ACC112 (cell line): ENCODE results near the gene CACNA2D2.

Experiments used
- H2AFZ ChIP-seq: fragments of 200-600 bp; sonication (generic); one replicate; pipeline ENCODE4 v1.6.0; 2017; ENCODE audit warnings: antibody characterized with exemption, low read length; ENCODE audit not compliant: unreplicated experiment
- H3K27ac ChIP-seq: fragments of 200-600 bp; sonication (generic); 2 replicates; pipeline ENCODE4 v1.5.1; 2014; ENCODE audit warnings: low read depth, mild to moderate bottlenecking, antibody characterized with exemption, low read length, moderate library complexity
- H3K27me3 ChIP-seq: fragments of 200-600 bp; sonication (generic); 2 replicates; pipeline ENCODE4 v1.6.1; 2014; ENCODE audit warnings: mild to moderate bottlenecking, antibody characterized with exemption, low read length, moderate library complexity, mixed read lengths; ENCODE audit not compliant: insufficient read depth
- H3K36me3 ChIP-seq: fragments of 200-600 bp; sonication (generic); 2 replicates; pipeline ENCODE4 v1.6.1; 2016; ENCODE audit warnings: mild to moderate bottlenecking, antibody characterized with exemption, low read length, moderate library complexity, mixed read lengths; ENCODE audit not compliant: insufficient read depth
- H3K4me1 ChIP-seq: fragments of 200-600 bp; sonication (generic); one replicate; pipeline ENCODE4 v1.6.1; 2016; ENCODE audit warnings: low read length, mixed read lengths; ENCODE audit not compliant: insufficient read depth, unreplicated experiment, control insufficient read depth
- H3K4me3 ChIP-seq: fragments of 200-600 bp; sonication (generic); 2 replicates; pipeline ENCODE4 v1.5.1; 2014; ENCODE audit warnings: mild to moderate bottlenecking, low read depth, low read length
- H3K79me2 ChIP-seq: fragments of 200-600 bp; sonication (generic); one replicate; pipeline ENCODE4 v1.6.0; 2016; ENCODE audit warnings: low read length; ENCODE audit not compliant: control insufficient read depth, unreplicated experiment, insufficient read depth

CACNA2D2 gene

GRCh38 chr3:50442945-50443579, 60.4 kb downstream of the CACNA2D2 start:
- H3K79me2 ChIP-seq: no peaks in the 10 kb centered on the region
- no peaks in the 10 kb centered on the region for H3K4me1 ChIP-seq
- H2AFZ ChIP-seq: no peak overlapping the region
- no peaks in the 10 kb centered on the region for H3K27me3 ChIP-seq
- no peak overlapping the region for H3K4me3 ChIP-seq
- no peak overlapping the region for H3K27ac ChIP-seq
- H3K36me3 ChIP-seq: no peaks in the 10 kb centered on the region

GRCh38 chr3:50441424-50442217, 61.8 kb downstream of the CACNA2D2 start:
- Histone ChIP-seq H3K79me2 (no peaks in the 10 kb centered on the region), H3K36me3 (no peaks in the 10 kb centered on the region), H3K4me1 (no peaks in the 10 kb centered on the region), H3K27me3 (0 out of 2 replicates have a peak, but pooled peaks cover 6% of the 10 kb centered on the region), H3K27ac (no peak overlapping the region), H3K4me3 (no peak overlapping the region), H2AFZ (no peak overlapping the region)

GRCh38 chr3:50436114-50436674, 67.2 kb downstream of the CACNA2D2 start:
- no peaks in the 10 kb centered on the region for H3K36me3 ChIP-seq
- H3K4me1 ChIP-seq: no peaks in the 10 kb centered on the region
- H3K79me2 ChIP-seq: no peaks in the 10 kb centered on the region
- no peak overlapping the region for H3K4me3 ChIP-seq
- no peak overlapping the region for H2AFZ ChIP-seq
- H3K27me3 ChIP-seq: 0 out of 2 replicates have a peak, but pooled peaks cover 6% of the 10 kb centered on the region
- no peak overlapping the region for H3K27ac ChIP-seq

GRCh38 chr3:50435371-50436113, 67.9 kb downstream of the CACNA2D2 start:
- no peak overlapping the region for H3K4me3 ChIP-seq
- H3K79me2 ChIP-seq: no peaks in the 10 kb centered on the region
- H3K27me3 ChIP-seq: 0 out of 2 replicates have a peak, but pooled peaks cover 6% of the 10 kb centered on the region
- no peaks in the 10 kb centered on the region for H3K36me3 ChIP-seq
- no peak overlapping the region for H3K27ac ChIP-seq
- H3K4me1 ChIP-seq: no peaks in the 10 kb centered on the region
- no peak overlapping the region for H2AFZ ChIP-seq

GRCh38 chr3:50433954-50434353, 69.5 kb downstream of the CACNA2D2 start:
- H2AFZ ChIP-seq: no peak overlapping the region
- H3K36me3 ChIP-seq: no peaks in the 10 kb centered on the region
- no peak overlapping the region for H3K27ac ChIP-seq
- H3K4me3 ChIP-seq: no peak overlapping the region
- H3K4me1 ChIP-seq: no peaks in the 10 kb centered on the region
- 0 out of 2 replicates have a peak, but pooled peaks cover 6% of the 10 kb centered on the region for H3K27me3 ChIP-seq
- H3K79me2 ChIP-seq: no peaks in the 10 kb centered on the region

- no peaks in the 10 kb centered on the region for H3K27me3 ChIP-seq
- no peak overlapping the region for H3K27ac ChIP-seq
- H3K4me3 ChIP-seq: no peak overlapping the region
- H2AFZ ChIP-seq: no peak overlapping the region
- no peaks in the 10 kb centered on the region for H3K4me1 ChIP-seq
- H3K79me2 ChIP-seq: no peaks in the 10 kb centered on the region
- H3K36me3 ChIP-seq: no peaks in the 10 kb centered on the region
Measured at GRCh38 chr3:50430950-50431435, 72.4 kb downstream of the CACNA2D2 start.

GRCh38 chr3:50430191-50430590, 73.2 kb downstream of the CACNA2D2 start:
- Histone ChIP-seq H3K4me3 (no peak overlapping the region), H3K36me3 (no peaks in the 10 kb centered on the region), H3K27ac (no peak overlapping the region), H3K27me3 (no peaks in the 10 kb centered on the region), H3K4me1 (no peaks in the 10 kb centered on the region), H2AFZ (no peak overlapping the region), H3K79me2 (no peaks in the 10 kb centered on the region)

GRCh38 chr3:50428007-50428633, 75.3 kb downstream of the CACNA2D2 start:
- no peaks in the 10 kb centered on the region for H3K36me3 ChIP-seq
- H3K4me1 ChIP-seq: no peaks in the 10 kb centered on the region
- no peak overlapping the region for H3K27ac ChIP-seq
- no peak overlapping the region for H2AFZ ChIP-seq
- no peaks in the 10 kb centered on the region for H3K79me2 ChIP-seq
- no peak overlapping the region for H3K4me3 ChIP-seq
- no peaks in the 10 kb centered on the region for H3K27me3 ChIP-seq

GRCh38 chr3:50427217-50427616, 76.2 kb downstream of the CACNA2D2 start:
- no peaks in the 10 kb centered on the region for H3K36me3 ChIP-seq
- H3K27ac ChIP-seq: no peak overlapping the region

GRCh38 chr3:50425911-50426310, 77.5 kb downstream of the CACNA2D2 start:
- Histone ChIP-seq H3K27ac (no peak overlapping the region), H3K4me1 (no peaks in the 10 kb centered on the region), H3K36me3 (no peaks in the 10 kb centered on the region), H2AFZ (no peak overlapping the region), H3K4me3 (no peak overlapping the region), H3K79me2 (no peaks in the 10 kb centered on the region), H3K27me3 (no peaks in the 10 kb centered on the region)

More at GRCh38 chr3:50427217-50427616, 76.2 kb downstream of the CACNA2D2 start:
- no peak overlapping the region for H2AFZ ChIP-seq
- H3K27me3 ChIP-seq: no peaks in the 10 kb centered on the region
- H3K4me1 ChIP-seq: no peaks in the 10 kb centered on the region
- H3K79me2 ChIP-seq: no peaks in the 10 kb centered on the region
- H3K4me3 ChIP-seq: no peak overlapping the region
